ENCODE measurements around the gene RALGPS1.

Gene RALGPS1

DNA sequence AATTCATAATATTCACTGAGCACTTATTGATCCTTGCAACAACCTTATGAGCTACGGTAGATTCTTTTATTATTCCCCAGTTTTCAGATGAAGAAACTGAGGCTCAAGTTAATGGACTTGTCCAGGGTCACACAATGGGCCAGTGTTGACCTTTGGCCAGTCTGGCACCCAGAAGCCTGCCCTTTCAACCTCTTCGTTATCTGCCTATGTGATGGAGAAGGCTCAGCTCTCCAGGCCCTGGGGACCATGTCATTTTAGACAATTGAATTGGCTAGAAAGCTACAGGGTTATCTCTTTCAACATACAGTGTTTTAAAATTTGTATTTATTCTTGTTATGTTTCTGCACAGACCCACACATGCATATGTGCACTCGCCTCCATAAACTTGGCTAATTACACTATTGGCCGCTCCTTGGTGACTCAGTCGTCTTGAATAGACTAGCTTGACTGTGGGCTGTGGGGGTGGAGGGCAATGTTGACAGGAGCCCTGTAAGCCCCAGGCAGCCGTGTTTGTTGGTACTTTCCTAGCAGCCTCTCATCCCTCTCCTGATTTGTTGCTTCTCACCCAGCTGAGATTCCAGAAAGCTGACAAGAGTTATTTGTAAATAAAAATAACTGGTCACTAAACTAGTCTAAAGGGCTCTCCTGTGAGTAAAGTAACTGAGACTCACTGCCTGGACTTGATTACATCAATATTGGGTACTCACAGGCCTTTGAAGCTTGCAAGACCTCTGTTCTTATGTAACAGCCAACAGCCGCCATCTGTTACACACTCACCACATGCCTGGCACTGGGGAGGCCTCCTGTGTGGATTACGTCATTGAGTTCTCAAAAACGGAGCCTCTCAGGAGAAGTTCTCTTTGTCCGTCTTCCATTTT, 216.3 kb downstream of the RALGPS1 start:
- no peaks in the 10 kb centered on the region for H3K9me3 ChIP-seq (ENCODE audit: severe bottlenecking)
- TF ChIP-seq, protein P1, sequence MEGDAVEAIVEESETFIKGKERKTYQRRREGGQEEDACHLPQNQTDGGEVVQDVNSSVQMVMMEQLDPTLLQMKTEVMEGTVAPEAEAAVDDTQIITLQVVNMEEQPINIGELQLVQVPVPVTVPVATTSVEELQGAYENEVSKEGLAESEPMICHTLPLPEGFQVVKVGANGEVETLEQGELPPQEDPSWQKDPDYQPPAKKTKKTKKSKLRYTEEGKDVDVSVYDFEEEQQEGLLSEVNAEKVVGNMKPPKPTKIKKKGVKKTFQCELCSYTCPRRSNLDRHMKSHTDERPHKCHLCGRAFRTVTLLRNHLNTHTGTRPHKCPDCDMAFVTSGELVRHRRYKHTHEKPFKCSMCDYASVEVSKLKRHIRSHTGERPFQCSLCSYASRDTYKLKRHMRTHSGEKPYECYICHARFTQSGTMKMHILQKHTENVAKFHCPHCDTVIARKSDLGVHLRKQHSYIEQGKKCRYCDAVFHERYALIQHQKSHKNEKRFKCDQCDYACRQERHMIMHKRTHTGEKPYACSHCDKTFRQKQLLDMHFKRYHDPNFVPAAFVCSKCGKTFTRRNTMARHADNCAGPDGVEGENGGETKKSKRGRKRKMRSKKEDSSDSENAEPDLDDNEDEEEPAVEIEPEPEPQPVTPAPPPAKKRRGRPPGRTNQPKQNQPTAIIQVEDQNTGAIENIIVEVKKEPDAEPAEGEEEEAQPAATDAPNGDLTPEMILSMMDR (IDR thresholded peaks at IDR 0.05; ENCODE audit: poor library complexity, severe bottlenecking), result no peak
- H3K4me3 ChIP-seq (ENCODE audit: severe bottlenecking), result no peak overlapping the region
- H3K27me3 ChIP-seq (ENCODE audit: insufficient read depth, poor library complexity, severe bottlenecking), result no peaks in the 10 kb centered on the region
- DNase-seq (ENCODE audit: low spot score) (no peak), ATAC-seq (ENCODE audit: low read depth) (peak; percentile 74)
- no peak overlapping the region for H3K27ac ChIP-seq (ENCODE audit: poor library complexity, severe bottlenecking)
- H3K36me3 ChIP-seq (ENCODE audit: low read depth), result no peaks in the 10 kb centered on the region
- peaks cover 22% of the 10 kb centered on the region for H3K4me1 ChIP-seq (ENCODE audit: insufficient read depth, poor library complexity, severe bottlenecking)

DNA sequence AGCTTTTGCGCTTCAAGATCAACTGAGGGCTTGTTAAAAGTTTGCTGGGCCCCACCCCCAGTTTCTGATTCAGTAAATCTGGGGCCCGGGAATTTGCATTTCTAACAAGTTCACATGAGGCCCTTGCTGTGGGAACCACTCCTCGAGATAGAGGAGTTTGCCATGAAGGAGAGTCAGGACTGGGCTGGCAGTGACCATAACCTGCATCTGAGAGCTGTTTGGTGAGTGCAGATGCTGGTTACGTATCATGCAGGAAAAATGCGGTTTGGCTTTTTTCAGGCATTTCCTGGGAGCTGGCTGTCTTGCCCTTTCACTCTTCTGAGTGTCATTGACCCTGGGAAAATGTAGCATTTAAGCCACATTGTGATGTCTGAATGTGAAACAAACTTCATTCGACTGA, 217.3 kb downstream of the RALGPS1 start:
- no peaks in the 10 kb centered on the region for H3K9me3 ChIP-seq (ENCODE audit: severe bottlenecking)
- H3K4me1 ChIP-seq (ENCODE audit: insufficient read depth, poor library complexity, severe bottlenecking), result peaks cover 22% of the 10 kb centered on the region
- TF ChIP-seq, protein P1 (IDR thresholded peaks at IDR 0.05; ENCODE audit: poor library complexity, severe bottlenecking), result no peak
- no peak overlapping the region for H3K27ac ChIP-seq (ENCODE audit: poor library complexity, severe bottlenecking)
- ATAC-seq (ENCODE audit: low read depth), result peak; percentile 62
- no peak overlapping the region for H3K4me3 ChIP-seq (ENCODE audit: severe bottlenecking)
- H3K36me3 ChIP-seq (ENCODE audit: low read depth), result no peaks in the 10 kb centered on the region
- no peak for DNase-seq (ENCODE audit: low spot score)
- H3K27me3 ChIP-seq (ENCODE audit: insufficient read depth, poor library complexity, severe bottlenecking), result no peaks in the 10 kb centered on the region

- TF ChIP-seq, protein P1 (IDR thresholded peaks at IDR 0.05; ENCODE audit: poor library complexity, severe bottlenecking), result no peak
- Histone ChIP-seq H3K4me3 (ENCODE audit: severe bottlenecking) (no peak overlapping the region), H3K4me1 (ENCODE audit: insufficient read depth, poor library complexity, severe bottlenecking) (peaks cover 22% of the 10 kb centered on the region), H3K27ac (ENCODE audit: poor library complexity, severe bottlenecking) (no peak overlapping the region), H3K36me3 (ENCODE audit: low read depth) (no peaks in the 10 kb centered on the region), H3K27me3 (ENCODE audit: insufficient read depth, poor library complexity, severe bottlenecking) (no peaks in the 10 kb centered on the region), H3K9me3 (ENCODE audit: severe bottlenecking) (no peaks in the 10 kb centered on the region)
- ATAC-seq (ENCODE audit: low read depth) (no peak), DNase-seq (ENCODE audit: low spot score) (no peak)
Observed at GRCh38 chr9:127132375-127132774, 217.8 kb downstream of the RALGPS1 start.

- no peaks in the 10 kb centered on the region for H3K27me3 ChIP-seq (ENCODE audit: insufficient read depth, poor library complexity, severe bottlenecking)
- H3K27ac ChIP-seq (ENCODE audit: poor library complexity, severe bottlenecking), result no peak overlapping the region
- DNase-seq (ENCODE audit: low spot score) (no peak), ATAC-seq (ENCODE audit: low read depth) (no peak)
- peaks cover 22% of the 10 kb centered on the region for H3K4me1 ChIP-seq (ENCODE audit: insufficient read depth, poor library complexity, severe bottlenecking)
- no peak overlapping the region for H3K4me3 ChIP-seq (ENCODE audit: severe bottlenecking)
- no peaks in the 10 kb centered on the region for H3K36me3 ChIP-seq (ENCODE audit: low read depth)
- no peaks in the 10 kb centered on the region for H3K9me3 ChIP-seq (ENCODE audit: severe bottlenecking)
- TF ChIP-seq, protein P1 (IDR thresholded peaks at IDR 0.05; ENCODE audit: poor library complexity, severe bottlenecking), result no peak
Observed at GRCh38 chr9:127132921-127133647, 218.5 kb downstream of the RALGPS1 start.
